Ovary (tissue), 9 donors: ENCODE data around the gene ANKRD39. TPM values are rescaled to one million over a fixed set of nuclear protein-coding genes. Genes with fewer than 3 reads are reported as not detected.

Source experiments
- DNase-seq, 5 donors: peaks; one replicate each; pipeline ENCODE4 v3.0.0-alpha.2; 2019 to 2020
- H3K27ac ChIP-seq, 2 donors: fragments of 200-600 bp; one replicate each; pipeline versions ENCODE4 v1.5.1 to v1.8.0; 2019 to 2022
- H3K27me3 ChIP-seq: fragments of 200-600 bp; one replicate; pipeline ENCODE4 v1.8.0; 2022
- H3K36me3 ChIP-seq: fragments of 200-600 bp; sonication (generic); one replicate; pipeline ENCODE4 v1.5.1; 2019
- H3K4me1 ChIP-seq: one replicate; pipeline ENCODE4 v1.8.1; 2013; ENCODE audit warnings: mild to moderate bottlenecking, moderate library complexity; ENCODE audit not compliant: insufficient read depth
- H3K4me3 ChIP-seq: fragments of 200-600 bp; sonication (generic); one replicate; pipeline ENCODE4 v1.5.1; 2017
- H3K9me3 ChIP-seq, 2 donors: fragments of 200-600 bp in 1 of 2; sonication (generic) in 1 of 2; one replicate each; pipeline versions ENCODE4 v1.5.1 to v1.8.1; 2013 to 2019; ENCODE audit warnings: mild to moderate bottlenecking in 1 of 2, moderate library complexity in 1 of 2
- CTCF ChIP-seq, 3 donors: fragments of 450-650 bp in 2 of 3; fragments of 200-600 bp in 1 of 3; IDR thresholded peaks; one replicate each; pipeline versions ENCODE4 v1.5.1 to v1.8.0; 2016 to 2022; ENCODE audit warnings: antibody characterized with exemption in 3 of 3, mild to moderate bottlenecking in 1 of 3
- EP300 ChIP-seq: sonication (generic); formaldehyde crosslinking; IDR thresholded peaks from one replicate; pipeline ENCODE4 v1.6.1; 2017; ENCODE audit warnings: antibody characterized with exemption
- POLR2A ChIP-seq: fragments of 450-650 bp; IDR thresholded peaks from one replicate; pipeline ENCODE4 v1.6.1; 2017; ENCODE audit warnings: antibody characterized with exemption, mild to moderate bottlenecking, moderate library complexity
- WGBS, 3 donors: extraction: QIAGEN DNeasy Blood & Tissue Kit in 1 of 3; methylation state at CpG; one replicate each; pipeline versions ENCODE4 v1.1.5 to v1.1.7; 2013 to 2017; 5-methylcytosine and 5-hydroxymethylcytosine counted together
- intact Hi-C, 4 donors: fragments of 100-400 bp; cut with DNase I; formaldehyde crosslinking; loops; one replicate each; pipeline versions ENCODE4 v1.11.0 to v1.15.1; 2022 to 2023
- polyA plus RNA-seq, 2 donors: library from polyadenylated mRNA; stranded (reverse); fragments of 200-250 nt in 1 of 2; fragments of 350-450 nt in 1 of 2; fragmentation: Illumina TruSeq in 1 of 2; extraction: RNeasy Lipid Tissue Mini Kit (QIAGEN cat#74804) in 1 of 2; gene quantifications; one replicate each; pipeline ENCODE4 v1.2.3, GENCODE V29; 2013 to 2014
- total RNA-seq, 7 donors: library from RNA; depleted of rRNA in 2 of 7; stranded (reverse); fragments of >200 nt in 2 of 7; fragmentation: NEBNext Ultra II Directional in 3 of 7; extraction: Animal tissue kit (Norgen Biotek cat#: 25700) in 3 of 7; gene quantifications; one replicate each; pipeline versions ENCODE4 v1.1.0 to v1.2.4, GENCODE V29; 2016 to 2023
- donor health status: DM: no; HTN: no; CAD: no; lungs with moderate emphysema.
- donor health status: DM: no; HTN: no; CAD: no.
- donor health status: Bipolar disorder and iron deficiency.
- donor health status: DM: yes; HTN: yes; CAD: no.
- donor health status: DM: no; HTN: no; CAD: no.
- donor health status: DM: yes; HTN: yes; CAD: no.

The ANKRD39 gene
- total and polyA plus RNA-seq, 9 donors = 2.6 to 14.7 (median 12.7) TPM

- WGBS, 3 donors = 1 to 3% (median 2%) methylated on average over 39 to 60 of the region's 60 CpGs
- TF ChIP-seq POLR2A = no peak
- no peak for TF ChIP-seq CTCF (IDR thresholded peaks at IDR 0.05)
- no peak for TF ChIP-seq EP300
- Histone ChIP-seq H3K36me3 (no peaks in the 10 kb centered on the region), H3K4me3 (peak overlapping the region; percentile 70), H3K9me3 (no peaks in the 10 kb centered on the region), H3K27ac (peak overlapping the region; percentile 69 to 93), H3K27me3 (no peaks in the 10 kb centered on the region), H3K4me1 (peaks cover 19% of the 10 kb centered on the region)
- intact Hi-C loops = no loop called here
- DNase-seq = no peak
Measured at GRCh38 chr2:96815326-96816126, 42.3 kb downstream of the ANKRD39 start.

GRCh38 chr2:96813656-96814055 is 44.2 kb downstream of the ANKRD39 start:
- Histone ChIP-seq H3K9me3 (no peaks in the 10 kb centered on the region), H3K27ac (no peak overlapping the region), H3K4me3 (no peak overlapping the region), H3K36me3 (no peaks in the 10 kb centered on the region), H3K4me1 (peaks cover 14% of the 10 kb centered on the region), H3K27me3 (no peaks in the 10 kb centered on the region)
- WGBS, 3 donors = 91 to 97% (median 92%) methylated on average over 4 of the region's 4 CpGs
- intact Hi-C loops = no loop called here
- DNase-seq = no peak
- no peak for TF ChIP-seq CTCF (IDR thresholded peaks at IDR 0.05)
- no peak for TF ChIP-seq EP300
- no peak for TF ChIP-seq POLR2A

GRCh38 chr2:96811917-96812316 is 45.9 kb downstream of the ANKRD39 start:
- no peak overlapping the region for H3K4me3 ChIP-seq
- WGBS, 3 donors = 14 to 20% (median 18%) methylated on average over 3 of the region's 3 CpGs
- peaks cover 2% of the 10 kb centered on the region for H3K4me1 ChIP-seq
- TF ChIP-seq EP300 = no peak
- no peak for TF ChIP-seq CTCF (IDR thresholded peaks at IDR 0.05)
- TF ChIP-seq POLR2A = no peak
- peak in 1 of 5 donors; percentile 37 for DNase-seq
- H3K27me3 ChIP-seq = no peaks in the 10 kb centered on the region
- H3K27ac ChIP-seq = no peak overlapping the region
- no peaks in the 10 kb centered on the region for H3K9me3 ChIP-seq
- intact Hi-C loops = no loop called here
- no peaks in the 10 kb centered on the region for H3K36me3 ChIP-seq

- WGBS, 3 donors = 88 to 94% (median 91%) methylated on average over 5 of the region's 5 CpGs
- H3K4me1 ChIP-seq = peaks cover 2% of the 10 kb centered on the region
- intact Hi-C loops = no loop called here
- H3K4me3 ChIP-seq = no peak overlapping the region
- TF ChIP-seq CTCF (IDR thresholded peaks at IDR 0.05) (no peak), EP300 (no peak), POLR2A (no peak)
- no peaks in the 10 kb centered on the region for H3K27me3 ChIP-seq
- no peak for DNase-seq
- H3K36me3 ChIP-seq = no peaks in the 10 kb centered on the region
- H3K27ac ChIP-seq = no peak overlapping the region
- no peaks in the 10 kb centered on the region for H3K9me3 ChIP-seq
Measured at GRCh38 chr2:96810783-96811192, 47.0 kb downstream of the ANKRD39 start.
